Measurements from ENCODE around the gene COL27A1.

COL27A1 gene

DNA sequence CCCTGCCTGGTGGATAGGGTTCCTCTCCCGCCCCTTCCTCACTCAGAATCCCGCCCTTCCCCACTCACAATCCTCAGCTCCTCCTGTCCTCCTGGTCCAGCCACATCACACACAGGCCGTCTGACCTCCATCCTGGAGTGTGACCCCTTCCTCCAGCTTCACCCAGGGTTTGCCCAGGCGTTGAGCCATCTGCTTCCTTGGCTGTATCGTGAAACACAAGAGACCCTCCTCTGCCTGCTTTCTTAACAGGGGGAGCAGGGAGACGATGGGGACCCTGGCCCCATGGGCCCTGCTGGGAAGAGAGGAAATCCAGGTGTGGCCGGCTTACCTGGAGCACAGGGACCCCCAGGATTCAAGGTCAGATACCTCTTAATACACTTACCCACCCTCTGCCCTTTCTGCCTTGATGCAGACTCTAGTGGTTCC, 135.2 kb downstream of the COL27A1 start:
- DNase-seq = no peak

DNA sequence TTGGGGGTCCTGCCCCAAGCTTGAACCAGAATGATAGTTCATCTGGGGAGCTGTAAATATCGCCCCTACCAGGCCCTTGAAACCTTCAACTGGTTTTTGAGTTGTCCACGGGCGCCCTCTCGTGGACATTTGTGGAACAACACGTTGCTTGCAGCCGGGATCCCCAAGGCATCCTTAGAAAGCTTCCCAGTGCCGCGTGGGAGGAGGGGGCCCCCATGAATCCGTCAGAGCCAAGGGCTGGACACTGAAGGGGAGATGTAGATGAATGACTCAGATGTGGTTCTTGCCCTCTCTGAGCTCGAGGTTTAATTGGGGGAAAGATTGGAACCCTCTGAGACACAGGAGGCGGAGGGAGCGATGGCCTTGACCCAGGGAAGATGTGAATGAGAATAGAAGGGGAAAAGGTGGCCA, 135.7 kb downstream of the COL27A1 start:
- no peak for DNase-seq

DNA sequence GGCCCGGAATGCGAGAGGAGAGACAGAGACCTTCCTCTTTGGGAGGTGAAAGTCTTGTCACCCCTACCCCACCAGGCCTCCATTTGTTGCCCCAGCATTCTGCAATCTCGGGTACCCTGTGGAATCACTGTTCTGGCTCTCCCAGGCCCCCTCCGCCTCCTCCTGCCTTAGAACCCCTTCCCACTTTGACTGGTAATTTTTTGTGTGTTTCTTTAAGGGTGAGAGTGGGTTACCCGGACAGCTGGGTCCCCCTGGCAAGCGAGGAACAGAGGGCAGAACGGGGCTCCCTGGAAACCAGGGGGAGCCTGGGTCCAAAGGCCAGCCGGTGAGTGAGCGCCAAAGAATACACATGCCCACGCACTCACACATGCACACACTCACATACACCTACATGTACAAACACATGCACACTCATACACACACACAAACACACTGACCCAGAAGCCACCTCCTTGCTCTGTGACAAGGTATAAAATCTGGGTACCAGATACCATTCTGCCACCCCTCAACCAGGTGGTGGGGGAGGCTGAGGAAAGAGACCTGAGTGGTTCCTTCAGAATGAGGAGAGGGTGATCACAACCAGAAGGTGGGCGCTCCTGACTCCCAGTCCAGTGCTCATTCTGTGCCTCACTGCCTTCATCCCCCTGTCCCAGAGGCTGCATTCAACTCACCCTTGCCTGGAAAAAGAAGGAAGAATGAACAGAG, 136.7 kb downstream of the COL27A1 start:
- DNase-seq = no peak

DNA sequence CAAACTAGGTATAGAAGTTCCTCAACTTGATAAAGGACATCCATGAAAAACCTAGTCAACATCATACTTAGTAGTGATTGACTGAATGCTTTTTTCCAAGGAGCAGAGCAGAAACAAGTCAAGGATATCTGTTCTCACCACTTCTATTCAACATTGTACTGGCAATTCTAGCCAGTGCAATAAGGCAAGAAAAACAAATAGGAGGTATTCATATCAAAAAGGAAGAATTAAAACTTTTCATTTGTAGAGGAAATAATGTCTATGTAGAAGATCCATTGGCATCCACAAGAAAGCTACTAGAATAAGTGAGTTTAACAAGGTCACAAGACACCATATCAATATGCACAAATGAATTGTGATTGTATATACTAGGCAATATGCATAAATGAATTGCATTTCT, 139.3 kb downstream of the COL27A1 start:
- no peak for DNase-seq

DNA sequence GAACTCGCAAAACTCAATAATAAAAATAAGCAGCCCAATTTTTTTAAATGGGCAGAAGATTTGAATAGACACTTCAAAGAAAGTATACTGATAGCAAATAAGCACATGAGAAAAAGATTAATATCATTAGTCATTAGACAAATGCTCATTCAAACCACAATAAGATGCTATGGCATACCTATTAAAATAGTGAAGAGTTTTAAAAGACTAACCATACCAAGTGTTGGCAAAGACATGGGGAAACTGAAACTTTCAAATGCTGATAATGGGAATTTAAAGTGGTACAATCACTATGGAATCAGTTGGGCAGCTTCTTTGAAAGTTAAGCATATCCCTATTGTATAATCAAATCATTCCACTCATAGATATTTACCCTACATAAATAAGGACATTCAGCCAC, 141.0 kb downstream of the COL27A1 start:
- no peak for DNase-seq

DNA sequence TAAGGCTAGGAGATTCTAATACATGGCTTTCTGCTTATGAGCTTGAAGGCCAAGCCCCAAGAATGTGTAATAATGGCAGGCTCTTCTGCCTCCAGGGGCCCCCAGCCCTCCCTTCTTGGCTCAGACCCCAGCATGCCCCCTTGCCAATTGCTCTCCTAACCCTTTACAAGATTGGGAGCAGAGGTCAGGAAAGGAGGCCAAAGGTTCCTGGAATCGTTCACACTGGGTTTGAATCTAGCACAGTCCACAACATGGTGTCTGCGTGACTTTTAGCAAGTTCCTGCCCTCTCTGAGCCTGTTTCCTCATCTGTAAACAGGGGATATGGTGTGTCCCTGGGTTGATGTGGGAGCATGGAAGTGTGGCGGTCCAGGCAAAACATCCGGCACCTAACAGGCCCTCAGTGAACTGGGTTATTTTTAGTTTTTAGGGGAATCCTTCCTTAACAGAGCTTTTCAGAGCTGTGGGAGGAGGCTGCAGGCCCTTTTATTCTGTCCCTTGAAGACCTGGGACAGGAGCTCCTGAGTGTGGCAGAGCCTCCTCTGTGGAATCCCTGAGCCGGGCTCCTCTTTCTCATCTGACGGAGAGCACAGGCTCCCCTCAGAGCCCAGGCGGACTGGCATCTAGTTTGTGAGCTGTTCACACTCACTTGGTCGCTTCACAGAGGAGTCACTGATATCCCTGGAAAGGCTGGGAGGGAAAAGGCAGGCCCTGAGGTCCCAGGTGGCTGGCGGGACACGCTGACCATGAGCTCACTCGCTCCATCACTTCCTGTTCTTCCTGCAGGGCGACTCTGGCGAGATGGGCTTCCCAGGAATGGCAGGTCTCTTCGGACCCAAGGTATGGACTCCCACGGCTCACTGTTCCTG, 144.2 kb downstream of the COL27A1 start:
- DNase-seq = no peak

DNA sequence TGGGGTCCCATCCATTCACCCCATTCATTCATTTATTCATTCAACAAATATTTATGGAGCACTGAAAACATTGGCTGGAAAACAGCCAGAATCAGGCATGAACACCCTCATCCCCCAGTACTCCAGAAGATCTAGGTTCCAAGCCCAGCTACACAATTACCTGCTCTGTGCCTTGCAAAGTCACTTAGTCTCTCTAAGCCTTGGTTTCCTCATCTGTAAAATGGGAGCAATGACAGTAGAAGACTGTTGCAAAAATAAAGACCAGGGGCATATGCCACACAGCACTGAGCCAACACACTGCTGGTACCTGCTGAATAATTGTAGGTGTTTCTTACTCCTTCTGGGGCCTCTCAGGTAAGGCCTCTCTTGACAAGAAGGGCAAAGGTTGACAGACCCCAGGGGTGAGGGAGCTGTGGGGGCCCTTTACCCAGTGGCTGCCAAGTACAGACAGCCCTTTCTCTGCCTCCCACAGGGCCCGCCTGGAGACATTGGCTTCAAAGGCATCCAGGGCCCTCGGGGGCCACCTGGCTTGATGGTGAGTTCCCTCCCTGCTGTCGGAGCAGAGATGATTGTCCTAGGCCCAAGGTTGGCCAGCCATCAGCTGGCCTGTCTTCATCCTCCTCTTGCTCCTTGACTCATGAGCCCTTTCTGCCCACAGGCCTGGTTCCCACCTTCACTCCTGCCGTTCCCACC, 145.0 kb downstream of the COL27A1 start:
- no peak for DNase-seq

DNA sequence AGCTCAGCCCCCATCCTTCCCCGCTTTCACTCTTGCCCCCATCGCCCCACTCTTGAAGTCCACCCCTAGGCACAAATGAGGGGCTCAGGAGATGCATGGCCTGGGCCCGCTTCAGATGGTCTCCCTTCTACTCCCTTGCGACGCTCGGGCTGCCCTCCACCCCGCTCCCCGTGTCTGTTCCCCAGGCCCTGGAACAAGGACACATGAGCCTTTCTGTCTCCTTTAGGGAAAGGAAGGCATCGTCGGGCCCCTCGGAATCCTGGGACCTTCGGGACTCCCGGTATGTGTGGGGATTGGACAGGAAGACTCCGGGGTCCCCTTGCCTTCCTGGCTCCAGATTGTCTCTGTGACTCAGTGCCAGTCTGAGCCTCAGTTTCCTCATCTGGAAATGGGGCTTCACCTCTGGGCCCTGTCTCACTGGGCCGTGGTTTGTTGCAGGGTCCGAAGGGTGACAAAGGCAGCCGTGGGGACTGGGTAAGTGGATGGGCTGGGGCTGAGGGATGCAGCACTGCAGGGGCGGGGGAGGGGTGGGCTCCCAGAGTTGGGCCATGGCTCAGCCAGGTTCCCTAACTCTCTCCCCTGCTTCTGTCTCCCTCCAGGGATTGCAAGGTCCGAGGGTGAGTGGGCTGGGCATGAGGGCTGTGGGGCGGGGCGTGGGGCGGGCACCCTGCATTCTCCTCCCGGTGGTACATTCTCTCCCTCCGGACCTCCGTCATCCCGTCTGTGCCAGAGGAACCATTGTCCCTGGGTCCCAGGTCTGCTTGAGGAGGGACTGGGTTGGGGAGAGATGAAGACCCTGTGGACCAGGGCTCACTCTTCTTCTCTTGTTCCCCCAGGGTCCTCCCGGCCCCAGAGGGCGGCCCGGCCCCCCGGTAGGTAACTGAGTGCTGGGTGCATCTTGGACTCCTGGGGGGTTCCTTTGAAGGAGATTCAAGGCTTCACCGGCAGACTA, 145.8 kb downstream of the COL27A1 start:
- DNase-seq = no peak

DNA sequence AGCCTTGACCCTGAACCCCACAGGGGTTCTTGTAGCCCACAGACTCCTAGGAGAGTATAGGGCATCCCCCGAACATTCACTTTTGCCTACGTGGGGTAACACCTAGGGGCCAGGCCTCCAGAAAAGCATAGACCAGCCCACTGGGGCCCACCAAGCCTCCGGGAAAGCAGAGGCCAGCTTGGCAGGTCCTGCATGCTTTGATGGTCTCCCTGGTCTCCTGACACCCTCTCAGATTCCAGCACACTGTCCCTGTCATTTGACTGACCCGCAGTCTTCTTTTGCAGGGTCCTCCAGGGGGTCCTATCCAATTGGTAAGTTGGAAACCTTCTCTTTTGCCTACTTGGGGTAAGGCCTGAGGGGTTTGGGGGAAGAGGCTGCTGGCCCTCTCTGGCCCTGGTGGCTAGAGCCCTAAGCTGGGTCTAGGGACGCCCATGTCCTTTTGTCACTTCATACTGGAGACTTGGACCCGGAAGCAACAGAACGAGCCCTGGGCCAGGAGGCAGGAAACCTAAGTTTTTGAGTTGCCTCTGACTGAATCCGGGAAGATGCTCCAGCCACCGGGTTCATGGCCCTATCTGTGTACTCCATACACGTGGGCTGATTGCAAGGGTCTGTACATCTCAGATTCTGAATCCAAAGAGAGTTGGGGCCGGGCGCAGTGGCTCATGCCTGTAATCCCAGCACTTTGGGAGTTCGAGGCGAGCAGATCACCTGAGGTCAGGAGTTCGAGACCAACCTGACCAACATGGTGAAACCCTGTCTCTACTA, 146.6 kb downstream of the COL27A1 start:
- no peak for DNase-seq

DNA sequence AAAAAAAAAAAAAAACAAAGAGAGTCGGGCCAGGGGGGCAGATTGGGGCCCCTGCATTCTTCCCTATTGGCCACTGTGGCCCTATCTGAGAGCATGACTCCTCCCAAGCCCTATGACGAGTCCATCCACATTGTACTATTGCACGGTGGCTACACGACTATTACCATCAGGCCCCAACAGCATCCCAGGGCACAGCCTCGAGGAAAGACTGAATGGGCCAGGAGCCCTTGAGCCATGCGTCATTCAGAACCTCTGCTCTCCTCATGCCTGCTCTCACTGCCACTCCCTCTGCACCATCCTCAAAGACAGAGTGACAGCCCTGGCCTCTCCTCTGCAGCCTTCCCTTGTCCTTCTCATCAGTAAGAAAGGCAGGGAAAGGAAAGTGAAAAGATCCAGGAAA, 147.4 kb downstream of the COL27A1 start:
- no peak for DNase-seq

DNA sequence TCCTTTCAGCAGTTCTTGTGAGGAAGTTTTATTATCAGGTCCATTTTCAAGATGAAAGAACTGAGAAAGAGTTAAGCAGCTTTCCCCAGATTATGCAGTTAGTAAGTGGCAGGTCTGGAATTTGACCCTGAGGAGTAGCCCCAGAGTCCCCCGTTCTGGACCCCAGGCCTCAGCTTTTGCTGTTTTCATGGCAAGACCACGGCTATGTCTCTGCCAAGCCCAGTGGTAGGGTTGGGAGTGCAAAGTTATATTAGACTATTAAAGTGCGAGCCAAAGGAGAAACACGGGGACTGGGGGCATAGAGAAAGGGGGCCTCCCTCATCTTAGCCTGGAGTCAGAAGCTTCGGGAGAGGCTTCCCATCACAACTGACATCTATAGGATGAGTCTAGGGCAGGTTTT, 148.2 kb downstream of the COL27A1 start:
- DNase-seq = no peak

DNA sequence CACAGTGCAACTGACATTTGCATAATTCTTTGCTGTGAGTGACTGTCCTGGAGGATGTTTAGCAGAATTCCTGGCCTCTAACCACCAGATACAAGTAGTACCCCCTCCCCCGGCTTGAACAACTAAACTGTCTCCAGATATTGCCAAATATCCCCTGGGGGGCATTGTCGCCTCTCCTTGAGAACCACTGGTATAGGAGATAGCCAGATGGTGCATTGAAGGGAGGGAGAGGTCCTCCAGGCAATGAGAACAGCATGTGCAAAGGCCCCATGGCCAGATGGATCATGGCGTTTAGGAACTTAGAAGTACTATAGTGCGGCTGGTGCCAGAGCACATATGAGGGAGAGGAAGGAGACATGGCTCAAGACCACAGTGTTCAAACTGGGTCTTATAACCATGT, 148.6 kb downstream of the COL27A1 start:
- DNase-seq = no peak

DNA sequence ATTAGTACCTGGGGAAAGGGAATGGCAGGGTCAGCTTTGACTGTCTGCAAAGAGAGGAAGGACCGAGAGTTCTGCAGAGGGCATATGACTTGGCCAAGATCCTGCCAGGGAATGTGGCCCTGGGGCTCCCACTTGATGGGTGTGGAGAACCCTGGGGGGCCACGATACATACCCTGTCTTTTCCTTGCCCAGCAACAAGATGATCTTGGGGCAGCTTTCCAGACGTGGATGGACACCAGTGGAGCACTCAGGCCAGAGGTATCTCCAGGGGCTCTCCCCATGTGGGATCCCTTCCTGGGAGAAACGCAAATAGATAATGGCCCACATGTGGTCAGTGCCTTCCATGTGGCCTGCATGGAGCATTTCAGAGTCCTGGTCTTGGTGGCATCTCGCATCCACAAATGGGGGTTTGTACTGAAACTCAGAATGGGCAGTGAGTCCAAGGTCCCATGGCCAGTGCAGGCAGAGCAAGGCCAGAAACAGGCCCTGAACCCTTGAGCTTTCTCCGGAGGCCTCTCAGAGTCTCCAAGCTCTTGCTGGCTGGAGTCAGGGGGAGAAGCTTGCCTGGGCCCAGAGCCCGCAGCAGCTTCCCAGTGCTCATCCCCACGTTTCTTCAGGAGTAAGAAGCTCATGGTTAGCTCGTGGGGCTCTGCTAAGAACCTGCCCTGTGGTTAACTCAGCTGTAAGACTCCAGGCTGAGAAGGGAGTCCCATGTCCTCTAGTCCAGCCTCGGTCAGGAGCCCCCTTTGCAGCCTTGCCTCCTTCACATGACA, 149.3 kb downstream of the COL27A1 start:
- no peak for DNase-seq

DNA sequence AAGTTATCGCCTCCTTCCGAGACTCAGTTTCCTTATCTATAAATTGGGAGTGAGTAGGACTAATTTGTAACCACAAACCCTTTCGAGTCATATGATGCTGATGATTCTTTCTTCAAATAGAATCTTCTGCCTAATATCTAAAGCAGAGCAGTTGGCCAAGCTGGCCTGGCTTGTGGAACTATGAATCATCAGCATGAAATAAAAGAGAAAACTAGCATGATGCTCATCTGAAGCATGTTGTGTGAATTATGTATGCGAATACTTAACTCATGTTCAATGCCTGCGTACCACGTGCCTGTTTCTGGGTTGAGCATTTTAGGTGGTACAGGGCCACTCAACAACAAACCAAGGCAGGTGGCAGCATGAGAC, 152.5 kb downstream of the COL27A1 start:
- DNase-seq = no peak

DNA sequence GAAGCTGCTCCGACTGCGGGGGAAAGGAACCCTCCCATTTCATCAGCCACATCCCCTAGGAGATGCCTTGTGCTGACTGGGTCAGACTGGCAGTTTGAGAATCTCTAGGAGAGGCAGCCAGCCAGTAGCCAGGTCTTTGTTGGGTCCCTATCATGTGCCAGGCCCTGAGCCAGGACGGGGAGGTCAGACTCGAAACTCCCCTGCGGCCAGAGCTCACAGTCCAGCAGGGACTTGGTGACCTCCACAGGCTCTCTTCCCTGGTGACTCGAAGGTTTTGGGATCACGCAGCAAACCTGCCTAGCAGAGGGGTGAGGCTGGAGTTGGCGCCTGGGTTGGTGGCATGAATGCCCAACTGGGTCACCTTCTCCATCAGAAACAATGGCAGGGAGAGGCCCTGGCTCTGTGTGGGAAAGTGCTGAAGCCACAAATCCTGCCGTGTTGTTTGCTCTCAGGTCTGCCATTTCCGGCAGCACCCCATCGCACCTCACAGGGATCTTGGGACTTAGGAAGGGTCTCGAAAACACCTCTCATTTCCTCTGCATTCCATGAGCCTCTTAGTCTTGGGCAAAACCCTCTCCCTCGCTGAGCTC, 153.1 kb downstream of the COL27A1 start:
- no peak for DNase-seq

DNA sequence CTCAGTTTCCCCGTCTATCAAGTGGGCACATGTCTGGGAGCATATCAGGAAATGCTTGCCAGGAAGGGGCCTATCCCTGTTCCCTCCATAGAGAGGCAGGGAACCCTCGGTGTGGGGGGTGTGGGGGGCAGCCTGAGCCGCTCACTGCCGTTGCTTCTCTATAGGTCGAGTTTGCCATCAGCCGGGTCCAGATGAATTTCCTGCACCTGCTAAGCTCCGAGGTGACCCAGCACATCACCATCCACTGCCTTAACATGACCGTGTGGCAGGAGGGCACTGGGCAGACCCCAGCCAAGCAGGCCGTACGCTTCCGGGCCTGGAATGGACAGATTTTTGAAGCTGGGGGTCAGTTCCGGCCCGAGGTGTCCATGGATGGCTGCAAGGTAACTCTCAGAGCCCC, 153.8 kb downstream of the COL27A1 start:
- no peak for DNase-seq

DNA sequence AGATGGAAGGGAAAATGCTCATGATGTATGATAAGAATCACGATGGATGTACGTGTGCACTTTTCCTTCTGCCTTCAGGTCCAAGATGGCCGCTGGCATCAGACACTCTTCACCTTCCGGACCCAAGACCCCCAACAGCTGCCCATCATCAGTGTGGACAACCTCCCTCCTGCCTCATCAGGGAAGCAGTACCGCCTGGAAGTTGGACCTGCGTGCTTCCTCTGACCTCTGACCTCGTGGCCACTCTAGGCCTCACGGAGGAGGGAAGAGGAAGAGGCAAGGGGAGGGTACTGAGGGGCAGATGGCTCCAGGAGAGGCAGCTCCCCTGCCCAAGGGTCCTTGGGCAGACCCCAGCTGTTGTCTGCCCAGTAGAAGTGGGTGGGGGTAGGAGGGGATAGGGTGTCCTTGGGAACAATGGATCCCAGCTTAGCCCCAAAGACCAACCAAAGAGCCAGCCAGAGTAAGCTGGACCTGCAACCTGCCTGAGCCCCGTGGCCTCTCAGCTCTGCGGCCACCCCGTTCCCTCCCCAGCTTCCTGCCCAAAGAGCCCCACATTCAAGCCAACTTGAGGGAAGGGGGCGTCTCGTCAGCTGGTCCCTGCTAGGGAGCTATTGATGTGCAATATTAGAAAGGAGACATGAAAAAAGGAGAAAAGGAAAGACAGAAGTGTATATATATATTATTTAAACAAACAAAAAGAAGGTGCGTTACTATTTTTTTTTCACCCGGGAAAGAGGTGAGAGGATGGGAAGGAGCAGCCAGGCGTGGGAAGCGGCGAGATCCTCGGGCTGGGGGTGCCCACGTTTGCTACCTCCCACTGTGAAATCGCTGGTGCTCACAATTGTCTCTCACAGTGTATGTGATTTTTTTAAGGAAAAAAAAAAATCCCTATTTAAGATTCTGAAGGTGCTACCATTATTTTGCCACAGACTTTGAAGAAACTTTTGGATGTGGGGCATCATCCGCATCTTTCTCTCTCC, 155.4 kb downstream of the COL27A1 start:
- DNase-seq = no peak

DNA sequence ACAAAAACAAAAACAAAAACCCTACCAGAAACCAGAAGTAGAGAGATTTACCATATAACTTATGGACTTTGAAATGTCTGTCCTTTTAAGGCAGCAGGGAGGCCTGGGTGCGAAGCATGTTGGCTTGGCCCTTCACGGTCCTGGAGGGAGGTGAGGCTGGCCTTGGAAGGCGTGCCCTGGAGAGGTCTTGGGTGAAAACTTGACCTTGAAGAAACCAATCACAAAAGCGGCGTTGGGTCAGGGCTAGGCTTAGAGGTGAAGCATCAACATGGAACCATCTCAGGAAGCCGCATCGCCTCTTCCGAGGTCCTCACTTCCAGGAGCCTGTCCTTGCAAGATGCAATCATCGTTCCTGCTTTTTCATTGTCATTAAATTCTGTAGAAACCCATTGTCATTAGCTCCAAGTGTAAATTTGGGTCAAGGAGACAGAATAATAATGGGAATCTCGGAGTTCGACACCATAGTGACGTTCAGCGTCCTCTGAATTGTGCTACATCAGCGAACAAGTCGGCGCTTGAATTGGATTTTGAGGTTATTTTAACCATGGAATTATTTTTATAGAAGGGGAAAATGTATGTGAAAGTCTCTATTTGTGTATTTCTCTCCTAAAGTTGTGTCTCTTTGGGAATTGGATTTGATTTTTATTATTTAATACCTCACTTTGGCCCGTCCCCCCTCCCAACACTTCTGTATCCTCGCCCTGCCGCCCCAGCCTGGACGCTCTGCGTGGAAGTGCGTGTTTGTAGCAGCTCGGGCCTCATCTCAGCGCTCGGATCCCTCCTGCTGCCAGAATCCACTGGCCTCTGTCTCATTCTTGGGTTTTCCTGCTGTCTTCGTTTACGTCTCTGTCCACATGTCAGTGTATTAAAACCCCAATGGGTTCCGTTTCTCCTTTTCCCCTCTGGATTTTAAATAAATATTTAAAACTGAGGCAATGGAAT, 156.5 kb downstream of the COL27A1 start:
- DNase-seq = no peak

Data from GF-D8 (cell line).